Ishikawa (cell line): ENCODE data around the gene RECQL5.

Experiments used
- CREB1 ChIP-seq: IDR thresholded peaks from 2 replicates; pipeline ENCODE4 v1.6.1; 2012; ENCODE audit warnings: low read depth
- EP300 ChIP-seq: IDR thresholded peaks from 2 replicates; pipeline ENCODE4 v1.6.1; 2012; ENCODE audit warnings: borderline replicate concordance
- MAX ChIP-seq: IDR thresholded peaks from 2 replicates; pipeline ENCODE4 v1.6.1; 2012
- RAD21 ChIP-seq: IDR thresholded peaks from 2 replicates; pipeline ENCODE4 v1.6.1; 2012; ENCODE audit warnings: low read depth
- REST ChIP-seq: IDR thresholded peaks from 2 replicates; pipeline ENCODE4 v1.6.1; 2012; ENCODE audit warnings: low read depth, mild to moderate bottlenecking
- TAF1 ChIP-seq: IDR thresholded peaks from 2 replicates; pipeline ENCODE4 v1.6.1; 2012; ENCODE audit warnings: low read depth, mild to moderate bottlenecking
- TCF12 ChIP-seq: IDR thresholded peaks from 2 replicates; pipeline ENCODE4 v1.6.1; 2012; ENCODE audit warnings: low read depth
- TEAD4 ChIP-seq: IDR thresholded peaks from 2 replicates; pipeline ENCODE4 v1.6.1; 2012
- YY1 ChIP-seq: IDR thresholded peaks from 2 replicates; pipeline ENCODE4 v1.6.1; 2012; ENCODE audit warnings: low read depth
- ZBTB7A ChIP-seq: IDR thresholded peaks from 2 replicates; pipeline ENCODE4 v1.6.1; 2012; ENCODE audit warnings: low read depth

- TF ChIP-seq TAF1: no peak
- TF ChIP-seq EP300: no peak
- TF ChIP-seq CREB1: no peak
- TF ChIP-seq TCF12: no peak
- TF ChIP-seq RAD21: no peak
- TF ChIP-seq TEAD4: no peak
- no peak for TF ChIP-seq REST
- no peak for TF ChIP-seq ZBTB7A
- no peak for TF ChIP-seq YY1
- TF ChIP-seq MAX: no peak
Measured at GRCh38 chr17:75668489-75668888, 1.5 kb upstream of the RECQL5 start.
